HEK293 (cell line): ENCODE measurements around the gene SEC11C.
A peak's percentile ranks its signal among the peaks of the same experiment; 100 is the strongest.

Experiments used
- CTCF ChIA-PET: fragments of 350-600 bp; formaldehyde crosslinking; extraction: SDS; loops from one replicate; lab custom pipeline; 2021; ENCODE audit warnings: antibody characterized with exemption; lab: Yijun Ruan, JAX
- POLR2A ChIA-PET: fragments of 300-600 bp; formaldehyde crosslinking; extraction: SDS; loops from one replicate; lab custom pipeline; 2020; ENCODE audit warnings: antibody characterized with exemption, inconsistent platforms; lab: Yijun Ruan, JAX
- H3K27ac ChIP-seq: fragments of 200-500 bp; sonication (Bioruptor generic); 2 replicates; pipeline ENCODE4 v1.5.1; 2014; ENCODE audit warnings: low read depth, low read length, control low read depth, inconsistent platforms; ENCODE audit errors: extremely low read depth
- H3K36me3 ChIP-seq, 2 experiments: fragments of 200-500 bp in 1 of 2; sonication (Bioruptor generic) in 1 of 2; 1 replicate in 1 of 2; 2 replicates in 1 of 2; pipeline ENCODE4 v1.5.1; 2014 to 2017; ENCODE audit warnings: inconsistent platforms in 2 of 2, low read length in 2 of 2; ENCODE audit not compliant: control insufficient read depth in 2 of 2, insufficient read depth in 1 of 2
- H3K4me1 ChIP-seq: fragments of 200-500 bp; sonication (Bioruptor generic); 2 replicates; pipeline ENCODE4 v1.5.1; 2014; ENCODE audit warnings: mild to moderate bottlenecking, low read length, inconsistent platforms; ENCODE audit not compliant: control insufficient read depth, insufficient read depth
- H3K4me3 ChIP-seq: 2 replicates; pipeline ENCODE4 v1.5.1; 2011; ENCODE audit warnings: low read depth, mild to moderate bottlenecking, control low read depth, low read length, moderate library complexity
- H3K9me3 ChIP-seq: fragments of 200-500 bp; sonication (Bioruptor generic); 2 replicates; pipeline ENCODE4 v1.5.1; 2014; ENCODE audit warnings: low read depth, low read length, inconsistent platforms; ENCODE audit not compliant: control insufficient read depth, insufficient read depth
- GLIS2 ChIP-seq: fragments of 450-650 bp; formaldehyde crosslinking; IDR thresholded peaks from 2 replicates; pipeline ENCODE4 v1.5.1; 2016; ENCODE audit warnings: missing biosample characterization, missing genetic modification characterization
- MZF1 ChIP-seq: fragments of 450-650 bp; formaldehyde crosslinking; IDR thresholded peaks from 2 replicates; pipeline ENCODE4 v1.5.1; 2017; ENCODE audit warnings: missing biosample characterization, missing genetic modification characterization, borderline replicate concordance
- SP2 ChIP-seq: fragments of 450-650 bp; formaldehyde crosslinking; IDR thresholded peaks from 2 replicates; pipeline ENCODE4 v1.5.1; 2016; ENCODE audit warnings: missing biosample characterization, missing genetic modification characterization
- ZNF112 ChIP-seq: fragments of 450-650 bp; formaldehyde crosslinking; IDR thresholded peaks from 2 replicates; pipeline ENCODE4 v1.5.0; 2017; ENCODE audit warnings: missing biosample characterization, missing genetic modification characterization
- ZNF174 ChIP-seq: fragments of 450-650 bp; formaldehyde crosslinking; IDR thresholded peaks from 2 replicates; pipeline ENCODE4 v1.5.0; 2017; ENCODE audit warnings: missing biosample characterization, mild to moderate bottlenecking, missing genetic modification characterization
- ZNF184 ChIP-seq: fragments of 450-650 bp; IDR thresholded peaks from 2 replicates; pipeline ENCODE4 v1.5.1; 2018; ENCODE audit warnings: missing biosample characterization, mild to moderate bottlenecking, missing genetic modification characterization
- ZNF2 ChIP-seq: fragments of 450-650 bp; formaldehyde crosslinking; IDR thresholded peaks from 2 replicates; pipeline ENCODE4 v1.5.1; 2016; ENCODE audit warnings: missing biosample characterization, missing genetic modification characterization
- ZNF223 ChIP-seq: fragments of 450-650 bp; formaldehyde crosslinking; IDR thresholded peaks from 2 replicates; pipeline ENCODE4 v1.5.1; 2016; ENCODE audit warnings: missing biosample characterization, missing genetic modification characterization
- ZNF311 ChIP-seq: fragments of 450-650 bp; formaldehyde crosslinking; IDR thresholded peaks from 2 replicates; pipeline ENCODE4 v1.5.1; 2017; ENCODE audit warnings: missing biosample characterization, missing genetic modification characterization, borderline replicate concordance
- ZNF391 ChIP-seq: fragments of 450-650 bp; formaldehyde crosslinking; IDR thresholded peaks from 2 replicates; pipeline ENCODE4 v1.5.1; 2016; ENCODE audit warnings: low read depth, missing biosample characterization, missing genetic modification characterization, borderline replicate concordance
- ZNF654 ChIP-seq: fragments of 450-650 bp; formaldehyde crosslinking; IDR thresholded peaks from 2 replicates; pipeline ENCODE4 v1.5.1; 2016; ENCODE audit warnings: low read depth, missing biosample characterization, missing genetic modification characterization
- ZNF701 ChIP-seq: fragments of 450-650 bp; formaldehyde crosslinking; IDR thresholded peaks from 2 replicates; pipeline ENCODE4 v1.5.1; 2016; ENCODE audit warnings: missing biosample characterization, missing genetic modification characterization
- ZNF777 ChIP-seq: fragments of 450-650 bp; formaldehyde crosslinking; IDR thresholded peaks from 2 replicates; pipeline ENCODE4 v1.5.1; 2017; ENCODE audit warnings: missing biosample characterization, missing genetic modification characterization, borderline replicate concordance
- TF ChIP-seq, protein P1 (sequence below): fragments of 450-650 bp; formaldehyde crosslinking; IDR thresholded peaks from 2 replicates; pipeline ENCODE4 v1.5.1; 2016; ENCODE audit warnings: missing biosample characterization, missing genetic modification characterization
- TF ChIP-seq, protein P2 (sequence below): fragments of 450-650 bp; formaldehyde crosslinking; IDR thresholded peaks from 2 replicates; pipeline ENCODE4 v1.5.1; 2017; ENCODE audit warnings: missing biosample characterization, missing genetic modification characterization
- TF ChIP-seq, protein P3 (sequence below): fragments of 450-650 bp; formaldehyde crosslinking; conservative IDR thresholded peaks from 2 replicates; pipeline ENCODE4 v1.5.1; 2016; ENCODE audit warnings: low read depth, missing biosample characterization, missing genetic modification characterization

Gene SEC11C

DNA sequence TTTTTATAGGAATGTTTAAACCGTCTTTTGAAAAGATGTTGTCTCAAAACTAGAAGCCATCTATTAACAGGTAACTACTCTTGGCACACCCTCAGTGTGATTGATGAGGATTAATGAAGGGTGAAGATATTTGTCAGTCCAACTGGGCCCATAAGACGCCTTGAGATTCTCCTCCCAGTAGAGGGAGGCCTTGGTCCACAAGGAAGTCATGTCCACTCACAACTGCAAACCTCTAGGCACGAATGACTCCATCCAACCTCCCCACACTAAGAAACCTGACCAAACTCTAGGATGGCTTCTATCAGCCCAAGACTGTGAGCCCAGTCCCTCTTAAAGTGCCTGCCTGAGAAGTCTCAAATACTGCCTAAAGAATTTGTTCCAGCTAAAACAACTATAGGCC is 61.1 kb downstream of the SEC11C start:
- ChIA-PET CTCF (interaction anchor here (0.9 to 1.2 kb wide), 2 partner anchors 18 to 202 kb away, joined by 3 to 4 read pairs; no protein-coding TSS in a partner anchor), POLR2A (no interaction called here)
- no peaks in the 10 kb centered on the region for H3K9me3 ChIP-seq
- no peak overlapping the region for H3K27ac ChIP-seq
- peak; percentile 18 for TF ChIP-seq ZNF654
- TF ChIP-seq ZNF184 (tag by site-specific recombination), result no peak
- no peaks in the 10 kb centered on the region for H3K36me3 ChIP-seq
- H3K4me1 ChIP-seq, result no peaks in the 10 kb centered on the region
- no peak overlapping the region for H3K4me3 ChIP-seq

DNA sequence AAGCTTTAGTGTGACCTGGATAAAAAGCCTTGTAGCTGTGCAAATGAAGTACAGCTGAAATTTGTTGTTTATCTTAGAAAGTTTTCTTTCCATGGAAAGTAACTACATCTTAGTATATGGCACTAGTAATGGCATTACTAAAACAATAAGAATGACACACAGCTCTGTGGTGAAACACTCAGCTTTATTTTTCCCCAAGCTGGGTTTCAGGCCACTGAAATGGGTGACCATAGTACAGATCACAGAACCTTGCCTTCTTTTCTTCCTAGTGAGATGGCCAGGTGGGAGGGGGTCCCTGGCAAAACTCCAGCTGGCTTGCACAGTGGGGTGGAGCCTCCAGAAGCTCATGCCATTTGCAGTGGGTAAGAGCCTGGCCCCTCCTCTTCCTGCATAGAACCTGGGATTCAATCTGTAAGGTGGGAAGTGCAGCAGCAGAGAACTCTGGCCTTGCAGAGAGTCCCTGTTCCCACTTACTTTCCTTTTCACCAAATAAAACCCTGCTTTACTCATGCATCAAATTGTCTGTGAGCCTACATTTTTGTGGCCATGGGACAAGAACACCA is 62.7 kb downstream of the SEC11C start:
- Histone ChIP-seq H3K27ac (no peak overlapping the region), H3K4me1 (no peaks in the 10 kb centered on the region), H3K9me3 (no peaks in the 10 kb centered on the region), H3K36me3 (no peaks in the 10 kb centered on the region), H3K4me3 (no peak overlapping the region)
- POLR2A ChIA-PET, result interaction anchor here (1.0 kb wide), 1 partner anchor 18 kb away, joined by 3 read pairs; the partner anchor contains the start of gene GRP
- TF ChIP-seq MZF1 (tag by site-specific recombination) (no peak), ZNF2 (tag by site-specific recombination) (no peak), ZNF174 (no peak), ZNF777 (no peak), SP2 (tag by site-specific recombination) (no peak), GLIS2 (no peak), ZNF112 (no peak), ZNF223 (tag by site-specific recombination) (no peak), ZNF701 (tag by site-specific recombination) (no peak), ZNF311 (tag by site-specific recombination) (no peak), ZNF184 (tag by site-specific recombination) (no peak), ZNF391 (tag by site-specific recombination) (no peak)
- TF ChIP-seq, protein P1, sequence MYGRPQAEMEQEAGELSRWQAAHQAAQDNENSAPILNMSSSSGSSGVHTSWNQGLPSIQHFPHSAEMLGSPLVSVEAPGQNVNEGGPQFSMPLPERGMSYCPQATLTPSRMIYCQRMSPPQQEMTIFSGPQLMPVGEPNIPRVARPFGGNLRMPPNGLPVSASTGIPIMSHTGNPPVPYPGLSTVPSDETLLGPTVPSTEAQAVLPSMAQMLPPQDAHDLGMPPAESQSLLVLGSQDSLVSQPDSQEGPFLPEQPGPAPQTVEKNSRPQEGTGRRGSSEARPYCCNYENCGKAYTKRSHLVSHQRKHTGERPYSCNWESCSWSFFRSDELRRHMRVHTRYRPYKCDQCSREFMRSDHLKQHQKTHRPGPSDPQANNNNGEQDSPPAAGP (tag by site-specific recombination), result no peak
- TF ChIP-seq, protein P2, sequence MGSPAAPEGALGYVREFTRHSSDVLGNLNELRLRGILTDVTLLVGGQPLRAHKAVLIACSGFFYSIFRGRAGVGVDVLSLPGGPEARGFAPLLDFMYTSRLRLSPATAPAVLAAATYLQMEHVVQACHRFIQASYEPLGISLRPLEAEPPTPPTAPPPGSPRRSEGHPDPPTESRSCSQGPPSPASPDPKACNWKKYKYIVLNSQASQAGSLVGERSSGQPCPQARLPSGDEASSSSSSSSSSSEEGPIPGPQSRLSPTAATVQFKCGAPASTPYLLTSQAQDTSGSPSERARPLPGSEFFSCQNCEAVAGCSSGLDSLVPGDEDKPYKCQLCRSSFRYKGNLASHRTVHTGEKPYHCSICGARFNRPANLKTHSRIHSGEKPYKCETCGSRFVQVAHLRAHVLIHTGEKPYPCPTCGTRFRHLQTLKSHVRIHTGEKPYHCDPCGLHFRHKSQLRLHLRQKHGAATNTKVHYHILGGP (tag by site-specific recombination), result no peak
- TF ChIP-seq, protein P3, sequence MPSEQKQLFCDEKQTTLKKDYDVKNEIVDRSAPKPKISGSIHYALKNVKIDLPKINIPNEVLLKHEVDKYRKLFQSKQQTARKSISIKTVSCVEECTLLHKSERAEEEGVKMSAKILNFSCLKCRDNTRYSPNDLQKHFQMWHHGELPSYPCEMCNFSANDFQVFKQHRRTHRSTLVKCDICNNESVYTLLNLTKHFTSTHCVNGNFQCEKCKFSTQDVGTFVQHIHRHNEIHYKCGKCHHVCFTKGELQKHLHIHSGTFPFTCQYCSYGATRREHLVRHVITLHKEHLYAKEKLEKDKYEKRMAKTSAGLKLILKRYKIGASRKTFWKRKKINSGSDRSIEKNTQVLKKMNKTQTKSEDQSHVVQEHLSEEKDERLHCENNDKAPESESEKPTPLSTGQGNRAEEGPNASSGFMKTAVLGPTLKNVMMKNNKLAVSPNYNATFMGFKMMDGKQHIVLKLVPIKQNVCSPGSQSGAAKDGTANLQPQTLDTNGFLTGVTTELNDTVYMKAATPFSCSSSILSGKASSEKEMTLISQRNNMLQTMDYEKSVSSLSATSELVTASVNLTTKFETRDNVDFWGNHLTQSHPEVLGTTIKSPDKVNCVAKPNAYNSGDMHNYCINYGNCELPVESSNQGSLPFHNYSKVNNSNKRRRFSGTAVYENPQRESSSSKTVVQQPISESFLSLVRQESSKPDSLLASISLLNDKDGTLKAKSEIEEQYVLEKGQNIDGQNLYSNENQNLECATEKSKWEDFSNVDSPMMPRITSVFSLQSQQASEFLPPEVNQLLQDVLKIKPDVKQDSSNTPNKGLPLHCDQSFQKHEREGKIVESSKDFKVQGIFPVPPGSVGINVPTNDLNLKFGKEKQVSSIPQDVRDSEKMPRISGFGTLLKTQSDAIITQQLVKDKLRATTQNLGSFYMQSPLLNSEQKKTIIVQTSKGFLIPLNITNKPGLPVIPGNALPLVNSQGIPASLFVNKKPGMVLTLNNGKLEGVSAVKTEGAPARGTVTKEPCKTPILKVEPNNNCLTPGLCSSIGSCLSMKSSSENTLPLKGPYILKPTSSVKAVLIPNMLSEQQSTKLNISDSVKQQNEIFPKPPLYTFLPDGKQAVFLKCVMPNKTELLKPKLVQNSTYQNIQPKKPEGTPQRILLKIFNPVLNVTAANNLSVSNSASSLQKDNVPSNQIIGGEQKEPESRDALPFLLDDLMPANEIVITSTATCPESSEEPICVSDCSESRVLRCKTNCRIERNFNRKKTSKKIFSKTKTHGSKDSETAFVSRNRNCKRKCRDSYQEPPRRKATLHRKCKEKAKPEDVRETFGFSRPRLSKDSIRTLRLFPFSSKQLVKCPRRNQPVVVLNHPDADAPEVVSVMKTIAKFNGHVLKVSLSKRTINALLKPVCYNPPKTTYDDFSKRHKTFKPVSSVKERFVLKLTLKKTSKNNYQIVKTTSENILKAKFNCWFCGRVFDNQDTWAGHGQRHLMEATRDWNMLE (tag by site-specific recombination), result no peak
- CTCF ChIA-PET, result interaction anchor here (0.6 to 2.1 kb wide), 3 partner anchors 16 to 200 kb away, joined by 4 to 7 read pairs (median 4); no protein-coding TSS in a partner anchor
